Activated T-helper 1 cell treated with Interleukin-2 at 50 U/mL for 16 hours (primary cell): ENCODE measurements around the gene CPNE6.
"Not testable (repeated sequence)": the region's sequence is repeated elsewhere in the genome, so short reads cannot be mapped to it uniquely, and the experiment has no call there.

Source experiments
- DNase-seq: peaks from one replicate; pipeline ENCODE4 v3.0.0-alpha.2; 2020; ENCODE audit warnings: low read depth

Gene CPNE6

DNA sequence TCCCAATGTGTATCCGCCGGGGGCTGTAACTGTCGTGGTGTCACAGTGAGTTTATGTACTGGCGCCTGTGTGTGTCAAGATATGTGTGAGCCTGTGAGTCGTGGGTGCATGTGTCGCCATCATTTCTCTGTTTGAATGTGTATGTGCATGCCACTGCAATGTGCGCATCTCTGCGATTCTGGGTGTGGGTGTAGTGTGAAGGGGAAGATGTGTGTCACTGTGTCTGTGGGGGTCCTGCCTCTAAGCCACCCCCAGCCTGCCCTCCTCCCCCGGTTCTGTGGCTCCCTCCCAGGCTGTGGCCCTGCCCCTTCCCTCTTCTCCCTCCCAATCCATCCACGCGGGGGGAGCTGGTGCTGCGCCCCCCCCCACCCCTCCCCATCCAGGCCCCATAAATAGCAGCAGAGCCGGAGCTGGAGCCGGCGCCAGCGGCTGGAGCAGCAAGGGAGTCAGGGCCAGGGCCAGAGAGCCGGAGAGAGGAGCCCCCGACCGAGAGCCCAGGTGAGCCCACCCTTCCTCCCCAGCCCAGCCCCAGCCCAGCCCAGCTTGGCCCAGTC lies at the start of gene CPNE6:
CPNE6 (plus strand) TSS at position 419 of the 554 bp plus-strand sequence. CDS start 1,375 bp downstream, outside the sequence.
- DNase-seq: no peak

DNA sequence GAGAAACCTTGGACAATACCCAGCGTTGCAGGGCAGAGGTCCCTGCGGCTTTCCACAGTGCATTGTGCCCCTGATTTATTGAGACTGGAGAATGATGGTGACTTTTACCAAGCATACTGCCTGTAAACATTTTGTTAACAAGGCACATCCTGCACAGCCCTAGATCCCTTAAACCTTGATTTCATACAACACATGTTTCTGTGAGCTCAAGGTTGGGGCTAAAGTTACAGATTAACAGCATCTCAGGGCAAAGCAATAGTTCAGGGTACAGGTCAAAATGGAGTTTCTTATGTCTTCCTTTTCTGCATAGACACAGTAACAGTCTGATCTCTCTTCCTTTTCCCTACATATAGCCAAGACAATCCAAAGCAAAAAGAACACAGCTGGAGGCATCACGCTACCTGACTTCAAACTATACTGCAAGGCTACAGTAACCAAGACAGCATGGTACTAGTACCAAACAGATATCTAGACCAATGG lies 46.4 kb upstream of the CPNE6 start:
- DNase-seq: not testable (repeated sequence)

DNA sequence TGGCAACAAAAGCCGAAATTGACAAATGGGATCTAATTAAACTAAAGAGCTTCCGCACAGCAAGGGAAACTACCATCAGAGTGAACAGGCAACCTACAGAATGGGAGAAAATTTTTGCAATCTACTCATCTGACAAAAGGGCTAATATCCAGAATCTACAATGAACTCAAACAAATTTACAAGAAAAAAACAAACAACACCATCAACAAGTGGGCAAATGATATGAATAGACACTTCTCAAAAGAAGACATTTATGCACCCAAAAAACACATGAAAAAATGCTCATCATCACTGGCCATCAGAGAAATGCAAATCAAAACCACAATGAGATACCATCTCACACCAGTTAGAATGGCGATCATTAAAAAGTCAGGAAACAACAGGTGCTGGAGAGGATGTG lies 41.7 kb upstream of the CPNE6 start:
- not testable (repeated sequence) for DNase-seq

DNA sequence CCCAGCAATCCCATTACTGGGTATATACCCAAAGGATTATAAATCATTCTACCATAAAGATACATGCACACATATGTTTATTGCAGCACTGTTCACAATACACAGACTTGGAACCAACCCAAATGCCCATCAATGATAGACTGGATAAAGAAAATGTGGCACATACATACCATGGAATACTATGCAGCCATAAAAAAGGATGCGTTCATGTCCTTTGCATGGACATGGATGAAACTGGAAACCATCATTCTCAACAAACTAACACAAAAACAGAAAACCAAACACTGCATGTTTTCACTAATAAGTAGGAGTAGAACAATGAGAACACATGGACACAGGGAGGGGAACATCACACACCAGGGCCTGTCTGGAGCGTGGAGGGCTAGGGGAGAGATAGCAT lies 40.0 kb upstream of the CPNE6 start:
- DNase-seq: not testable (repeated sequence)

DNA sequence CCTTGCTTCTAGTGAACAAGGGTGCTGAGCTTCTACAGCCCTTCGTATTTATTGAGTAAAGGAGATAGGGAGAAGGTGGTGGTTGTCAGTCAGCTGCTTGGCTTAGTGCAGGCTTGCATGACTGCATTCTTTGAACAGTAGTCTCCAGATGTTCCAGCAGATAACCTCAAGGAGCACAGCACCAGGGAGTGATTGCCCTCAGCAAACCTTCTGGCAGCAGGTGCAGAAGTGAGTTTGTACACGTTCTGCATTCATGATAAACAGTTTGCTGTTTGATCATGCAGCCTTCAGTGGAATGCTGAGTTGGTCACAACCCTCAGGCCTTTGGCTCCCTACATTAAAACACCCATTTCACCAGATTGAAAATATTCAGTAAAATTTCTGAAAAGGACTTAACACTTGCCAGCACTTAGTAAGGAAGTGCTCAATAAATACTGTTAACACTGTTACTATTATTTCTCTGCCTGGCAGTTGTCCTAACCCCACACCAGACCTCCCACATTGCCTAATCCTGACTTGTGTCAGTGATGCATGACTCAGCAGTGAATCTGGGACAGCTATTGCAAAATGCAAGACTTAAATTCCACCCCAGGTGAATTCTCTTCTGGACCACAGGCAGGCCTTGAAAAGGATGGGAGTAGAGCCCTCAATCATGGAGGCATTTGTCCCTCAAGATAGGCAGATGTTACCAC lies 38.5 kb upstream of the CPNE6 start:
- DNase-seq: no peak

DNA sequence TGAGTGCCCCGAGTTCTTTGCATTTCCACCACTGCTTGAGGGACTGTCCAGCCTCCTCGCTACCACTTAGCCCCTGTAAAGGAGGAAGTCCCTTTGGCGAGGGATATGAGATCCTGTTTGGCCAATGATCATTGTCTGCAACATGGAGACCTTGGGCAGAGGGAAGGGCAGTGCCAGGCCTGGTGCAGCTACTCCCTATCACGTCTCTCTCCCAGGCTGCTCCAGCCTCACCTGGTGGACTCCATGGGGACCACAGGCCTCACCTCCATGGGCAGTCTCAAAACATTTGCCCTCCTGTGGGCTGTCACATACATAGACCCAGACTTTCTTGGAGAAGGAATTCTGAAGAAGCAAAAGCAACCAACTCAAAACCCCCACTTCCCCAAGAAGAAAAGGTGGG lies 35.6 kb upstream of the CPNE6 start:
- DNase-seq: not testable (repeated sequence)

DNA sequence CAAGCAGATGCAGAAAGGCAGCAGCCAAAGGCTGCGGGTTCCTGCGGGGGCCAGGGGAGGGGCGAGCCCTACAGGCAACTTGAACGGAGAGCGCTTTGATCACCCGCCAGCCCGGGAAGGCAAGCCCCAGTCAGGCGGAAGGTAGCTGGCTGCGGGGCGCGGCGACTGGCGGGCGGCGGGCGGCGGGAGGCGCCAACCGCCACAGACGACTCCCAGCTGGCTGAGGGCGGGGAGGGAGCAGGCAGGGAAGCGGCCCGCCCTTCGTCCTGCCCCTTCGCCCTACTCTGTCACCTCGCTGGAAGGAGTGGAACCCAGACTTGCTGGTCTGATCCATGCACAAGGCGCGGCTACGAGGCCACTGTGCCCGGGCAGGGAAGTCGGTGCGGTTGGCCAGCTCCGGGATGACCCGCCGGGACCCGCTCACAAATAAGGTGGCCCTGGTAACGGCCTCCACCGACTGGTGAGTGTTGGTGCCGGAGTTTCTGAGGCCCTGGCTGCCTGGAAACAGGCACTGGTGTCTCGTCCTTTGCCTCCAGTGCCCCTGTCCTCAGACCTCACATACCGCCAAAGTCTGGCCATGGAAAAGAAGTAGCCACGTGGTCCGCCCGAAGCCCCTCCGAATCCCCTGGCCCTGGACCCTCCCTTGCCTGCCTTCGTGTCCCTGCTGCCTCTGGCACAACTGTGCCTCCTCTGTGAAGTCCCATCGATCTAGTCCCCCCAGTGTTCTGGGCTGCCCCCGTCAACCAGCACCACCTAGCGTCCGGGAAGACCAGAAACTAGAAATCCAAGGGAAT lies 35.0 kb upstream of the CPNE6 start:
- DNase-seq: peak; percentile 52

DNA sequence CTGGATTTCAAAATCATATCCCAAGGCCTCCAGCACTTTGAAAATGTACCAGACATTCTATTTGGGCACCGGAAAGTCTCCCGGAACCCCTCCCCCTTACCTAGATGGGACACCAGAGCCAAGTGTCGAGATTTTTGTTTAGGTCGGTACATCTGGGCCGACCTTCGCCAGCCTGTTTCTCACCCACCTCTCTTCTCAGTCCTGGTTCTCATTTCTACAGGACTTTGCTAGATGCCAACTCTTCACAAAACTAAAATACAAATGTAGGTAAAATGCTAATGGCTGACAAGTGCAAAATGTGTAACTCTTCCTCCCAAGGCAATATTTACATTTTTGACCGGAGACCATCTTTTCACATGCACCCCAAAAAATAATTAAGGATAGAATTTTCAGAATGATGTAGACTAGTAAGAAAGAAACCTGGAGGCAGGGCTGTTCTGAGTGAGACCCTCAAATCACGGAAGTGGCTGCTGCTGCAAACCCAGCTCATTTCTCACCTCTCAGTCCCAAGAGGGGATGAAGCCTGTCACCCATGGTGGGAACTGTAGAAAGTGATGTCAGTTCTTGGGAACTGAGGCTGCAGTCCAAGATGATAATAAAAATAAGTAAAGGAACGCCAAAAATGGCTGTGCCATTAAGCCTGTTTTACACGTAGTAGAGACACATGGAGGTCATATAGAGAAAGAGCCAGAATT lies 34.3 kb upstream of the CPNE6 start:
- not testable (repeated sequence) for DNase-seq

DNA sequence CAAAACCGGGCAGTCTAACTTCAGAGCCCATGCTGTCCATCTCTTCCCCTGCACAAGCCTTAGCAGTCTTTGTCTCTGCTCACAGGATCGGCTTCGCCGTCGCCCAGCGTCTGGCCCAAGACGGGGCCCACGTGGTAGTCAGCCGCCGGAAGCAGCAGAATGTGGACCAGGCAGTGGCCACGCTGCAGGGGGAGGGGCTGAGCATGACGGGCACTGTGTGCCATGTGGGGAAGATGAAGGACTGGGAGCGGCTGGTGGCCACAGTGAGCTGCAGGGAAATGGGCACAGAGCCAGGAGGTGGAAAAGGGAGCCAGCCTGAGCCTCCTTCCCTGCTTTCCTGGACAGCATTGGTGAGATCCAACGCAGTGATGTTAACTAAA lies 33.7 kb upstream of the CPNE6 start:
- no peak for DNase-seq

DNA sequence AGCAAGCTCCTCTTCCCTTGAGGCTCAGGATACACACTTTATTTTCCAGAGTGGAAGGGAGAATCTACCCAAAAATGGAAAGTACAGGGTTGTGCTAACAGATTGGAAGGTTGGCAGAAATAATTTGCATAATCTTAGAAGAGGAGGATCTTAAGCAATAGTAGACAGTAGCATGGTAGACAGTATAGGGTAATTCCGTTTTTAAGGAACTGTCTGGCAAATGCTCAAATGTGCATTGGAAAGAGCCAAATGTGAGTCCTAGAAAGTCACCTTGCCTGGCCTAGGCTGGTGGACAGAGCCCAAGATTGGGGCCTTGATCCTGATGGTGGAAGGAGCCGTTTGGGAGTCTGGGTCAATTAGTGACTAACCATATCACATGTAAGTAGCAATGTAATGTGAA lies 32.7 kb upstream of the CPNE6 start:
- no peak for DNase-seq

DNA sequence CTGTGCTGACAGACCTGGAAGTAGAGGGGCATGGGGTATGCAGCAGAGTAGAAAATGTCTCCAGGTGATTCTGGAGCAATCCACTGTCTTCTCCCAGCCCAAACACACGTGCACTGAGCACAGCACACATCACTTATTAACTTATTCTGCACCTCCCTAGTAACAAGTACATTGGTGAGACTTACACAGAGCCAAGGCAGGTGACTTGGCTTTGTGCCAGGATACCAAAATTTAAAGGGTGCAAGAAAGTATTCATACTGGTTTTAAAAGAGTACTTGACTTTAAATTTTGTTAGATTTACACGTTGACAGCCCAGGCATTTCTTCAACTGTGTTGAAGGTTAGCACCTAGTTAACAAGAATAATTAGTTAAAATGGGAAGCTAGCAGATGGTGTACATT lies 30.7 kb upstream of the CPNE6 start:
- DNase-seq: no peak

DNA sequence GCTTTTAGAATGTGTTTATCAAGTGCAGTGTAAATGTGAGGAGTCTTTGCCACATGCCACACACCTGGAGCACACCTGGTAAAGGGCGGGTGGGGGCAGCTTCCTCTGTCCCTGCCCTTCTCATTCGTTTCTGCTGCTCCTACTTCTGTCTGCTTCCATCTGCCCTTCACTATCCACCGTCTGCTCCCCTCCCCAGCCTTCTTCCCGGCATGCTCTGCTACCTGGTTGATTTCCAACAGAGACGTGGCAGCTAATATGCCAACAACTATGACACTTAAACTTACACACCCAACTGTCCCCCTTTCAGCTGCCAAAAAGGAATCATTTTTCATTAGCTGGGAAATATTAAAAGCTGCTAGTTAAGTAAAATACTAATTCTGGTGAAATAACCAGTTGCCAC lies 28.6 kb upstream of the CPNE6 start:
- no peak for DNase-seq

DNA sequence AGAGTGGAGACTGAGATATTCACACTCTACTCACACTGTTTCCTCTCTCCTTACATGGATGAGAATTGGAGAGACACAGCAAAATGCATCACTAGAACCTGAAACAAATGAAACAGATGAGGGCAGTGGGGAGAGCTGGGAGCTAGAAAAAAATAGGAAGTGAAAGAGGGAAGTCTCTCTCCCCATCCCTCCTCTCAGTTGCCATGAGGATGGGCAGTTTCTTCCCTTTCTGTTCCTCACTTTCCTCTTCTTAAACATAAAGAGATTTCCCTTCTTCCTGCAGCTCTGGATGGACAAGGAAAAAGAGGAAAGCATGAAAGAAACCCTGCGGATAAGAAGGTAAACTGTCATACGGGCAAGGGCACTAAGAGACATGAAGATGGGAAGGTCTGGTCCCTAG lies 22.4 kb upstream of the CPNE6 start:
- DNase-seq: not testable (repeated sequence)

DNA sequence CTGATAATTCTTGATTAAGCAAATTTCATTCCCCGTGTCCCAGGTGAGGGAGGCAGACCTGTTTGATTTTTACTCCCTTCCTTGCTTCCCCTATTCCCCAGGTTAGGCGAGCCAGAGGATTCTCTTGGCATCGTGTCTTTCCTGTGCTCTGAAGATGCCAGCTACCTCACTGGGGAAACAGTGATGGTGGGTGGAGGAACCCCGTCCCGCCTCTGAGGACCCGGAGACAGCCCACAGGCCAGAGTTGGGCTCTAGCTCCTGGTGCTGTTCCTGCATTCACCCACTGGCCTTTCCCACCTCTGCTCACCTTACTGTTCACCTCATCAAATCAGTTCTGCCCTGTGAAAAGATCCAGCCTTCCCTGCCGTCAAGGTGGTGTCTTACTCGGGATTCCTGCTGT lies 20.6 kb upstream of the CPNE6 start:
- DNase-seq: not testable (repeated sequence)

DNA sequence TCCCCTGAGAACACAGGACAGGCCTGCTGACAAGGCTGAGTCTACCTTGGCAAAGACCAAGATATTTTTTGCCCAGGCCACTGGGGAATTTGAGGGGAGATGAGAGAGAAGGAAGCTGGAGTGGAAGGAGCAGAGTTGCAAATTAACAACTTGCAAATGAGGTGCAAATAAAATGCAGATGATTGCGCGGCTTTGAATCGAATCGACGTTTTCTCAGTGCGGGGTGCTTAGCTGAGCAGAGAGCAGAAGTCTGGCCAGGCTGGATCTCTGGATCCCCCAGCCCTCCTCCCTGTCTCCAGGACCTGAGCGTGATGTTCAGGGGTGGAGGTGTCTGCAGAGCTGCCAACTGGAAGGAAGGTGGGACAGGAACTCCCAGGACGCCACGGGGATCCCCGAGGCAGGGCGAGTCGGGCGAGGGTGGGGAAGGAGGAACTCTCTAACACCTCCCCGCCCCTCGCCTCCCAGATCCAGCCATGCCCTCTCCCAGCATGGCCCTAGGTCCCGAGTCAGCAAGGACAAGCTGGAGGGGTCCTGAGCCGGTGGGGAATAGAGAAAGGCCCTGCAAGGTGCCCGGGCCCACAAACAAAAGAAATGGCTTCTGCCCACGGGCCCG lies 20.1 kb upstream of the CPNE6 start:
- no peak for DNase-seq

DNA sequence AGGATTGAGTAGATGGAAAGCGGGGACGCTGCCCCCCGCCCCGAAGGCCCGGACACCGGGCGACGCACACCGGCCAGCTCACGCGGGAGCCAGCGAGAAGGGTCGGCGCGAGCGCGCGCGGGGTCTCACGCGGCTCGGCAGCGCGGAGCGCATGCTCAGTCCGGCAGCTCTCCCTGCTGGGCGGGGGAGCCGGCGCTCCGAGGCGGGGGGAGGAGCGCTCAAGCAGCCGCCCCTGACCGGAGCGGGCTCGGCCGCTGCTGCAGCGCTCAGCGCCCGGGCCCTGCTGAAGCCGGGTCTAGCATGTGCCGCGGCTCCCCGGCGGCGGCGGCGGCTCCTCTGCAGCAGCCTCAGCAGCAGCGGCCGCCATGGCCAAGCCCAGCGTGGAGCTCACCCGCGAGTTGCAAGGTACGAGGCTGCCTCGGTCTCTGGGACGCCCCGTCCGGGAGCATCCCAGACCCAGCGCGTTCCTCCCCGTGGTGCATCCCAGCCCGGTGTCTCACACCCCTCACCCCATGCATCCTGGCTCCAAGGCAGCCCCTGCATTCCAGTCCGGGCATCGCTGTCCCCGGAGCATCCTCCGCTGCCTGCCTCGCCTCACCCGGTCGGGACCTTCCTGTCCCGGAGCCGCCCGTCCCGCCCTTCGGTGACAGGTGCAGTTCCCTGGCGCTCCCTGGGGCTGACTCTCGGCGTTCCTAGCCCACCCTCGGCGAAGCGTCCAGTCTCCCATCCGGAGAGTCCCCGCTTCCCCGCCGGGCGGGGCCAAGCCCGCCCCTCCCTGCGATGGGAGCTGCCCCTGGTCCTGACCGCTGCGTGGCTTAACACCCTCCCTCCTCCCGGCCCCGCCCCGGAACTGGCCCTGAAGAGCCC lies 19.3 kb upstream of the CPNE6 start, which contains the start of gene CARMIL3:
CARMIL3 (plus strand) TSS at position 221 of the 867 bp plus-strand sequence; CDS start at position 366, 145 bp downstream.
- DNase-seq: peak; percentile 46

DNA sequence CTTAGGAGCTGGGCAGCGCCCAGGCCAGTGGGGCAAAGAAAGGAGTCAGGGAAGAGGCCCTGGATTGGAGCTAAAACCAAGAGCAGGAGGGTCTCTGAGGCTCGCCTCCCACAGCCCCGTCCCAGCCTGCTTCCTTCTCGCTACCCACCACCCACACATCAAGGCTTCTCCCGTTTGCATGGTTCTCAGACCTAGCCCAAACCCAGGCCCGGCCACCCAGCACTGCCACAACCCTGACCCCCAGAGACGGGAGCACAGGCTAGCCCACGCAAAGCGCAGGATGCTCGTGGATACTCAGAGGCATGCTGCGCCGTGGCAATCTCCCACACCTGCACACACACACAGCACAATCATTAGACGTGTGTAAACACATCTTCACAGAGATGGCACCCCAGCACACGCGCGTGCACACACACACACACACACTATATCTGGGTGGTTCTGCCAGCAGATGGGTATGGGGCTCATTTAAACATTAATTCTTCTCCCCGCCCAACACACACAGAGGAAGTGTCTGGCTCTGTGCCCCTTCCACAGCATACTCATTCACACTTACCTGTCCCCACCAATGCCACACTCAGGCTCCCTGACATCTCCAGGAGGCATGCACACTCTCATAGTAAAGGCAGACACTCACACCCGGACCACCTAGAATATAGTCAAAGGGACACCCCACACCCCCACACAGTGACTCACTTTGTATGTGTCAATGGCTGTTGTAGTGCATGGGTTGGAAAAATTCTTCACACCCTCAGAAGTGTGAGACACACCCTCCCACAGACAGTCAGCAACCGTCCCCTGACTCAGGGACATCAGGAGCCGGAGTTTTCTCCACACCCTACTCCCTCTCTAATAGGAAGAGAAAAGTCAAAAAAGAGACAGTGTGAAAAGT lies 18.5 kb upstream of the CPNE6 start:
- no peak for DNase-seq

DNA sequence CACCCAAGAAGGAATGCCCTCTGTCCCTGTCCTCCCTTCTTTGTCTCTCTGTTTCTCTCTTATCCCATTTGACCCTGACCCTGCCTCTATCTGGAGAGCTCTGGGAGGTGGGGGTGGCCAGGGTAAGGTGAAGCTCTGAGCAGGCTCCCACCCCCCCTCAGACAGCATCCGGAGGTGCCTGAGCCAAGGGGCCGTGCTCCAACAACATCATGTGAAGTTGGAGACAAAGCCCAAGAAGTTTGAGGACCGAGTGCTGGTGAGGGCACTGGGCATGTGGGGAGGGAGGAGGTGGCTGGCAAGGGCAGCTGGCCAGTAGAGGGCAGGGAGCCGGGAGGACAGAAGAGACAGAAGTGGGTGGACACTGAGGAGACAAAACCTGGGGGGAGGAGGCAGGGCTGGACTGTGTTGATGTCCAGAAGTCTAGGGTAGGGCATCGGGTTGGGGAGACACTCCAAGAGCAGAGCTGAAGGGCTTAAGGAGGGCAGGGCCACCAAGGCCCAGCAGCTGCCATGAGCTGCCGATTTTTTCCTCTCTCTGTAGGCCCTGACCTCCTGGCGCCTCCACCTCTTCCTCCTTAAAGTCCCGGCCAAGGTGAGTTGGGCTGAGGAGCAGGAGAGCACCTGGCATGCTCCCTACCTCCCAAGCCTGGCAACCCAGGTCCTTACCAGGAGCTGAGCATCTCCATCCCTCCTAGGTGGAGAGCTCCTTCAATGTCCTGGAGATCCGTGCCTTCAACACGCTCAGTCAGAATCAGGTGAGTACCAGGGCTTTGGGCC lies 17.6 kb upstream of the CPNE6 start:
- DNase-seq: no peak

DNA sequence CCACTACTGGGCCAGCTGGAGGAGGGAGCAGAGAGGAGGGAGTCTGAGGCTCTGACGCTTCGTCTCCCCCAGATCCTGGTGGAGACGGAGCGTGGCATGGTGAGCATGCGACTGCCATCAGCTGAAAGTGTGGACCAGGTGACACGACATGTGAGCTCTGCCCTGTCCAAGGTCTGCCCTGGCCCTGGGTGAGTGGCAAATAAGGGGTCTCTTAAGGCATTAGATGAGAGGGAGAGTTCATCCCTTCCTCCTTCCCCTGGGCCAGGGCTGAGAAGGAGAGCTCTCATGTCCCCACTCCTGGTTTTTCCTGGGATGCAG lies 17.1 kb upstream of the CPNE6 start:
- no peak for DNase-seq
